ENCODE data around the gene YWHAE.
A peak's percentile ranks its signal among the peaks of the same experiment; 100 is the strongest.
"Not testable (repeated sequence)": the region's sequence is repeated elsewhere in the genome, so short reads cannot be mapped to it uniquely, and the experiment has no call there.

The YWHAE gene

GRCh38 chr17:1399679-1400512 is at the start of gene YWHAE:
Gene YWHAE (minus strand): TSS chr17:1400222. CDS start chr17:1400110, 112 bp downstream.
- peak; percentile 72 for DNase-seq

DNA sequence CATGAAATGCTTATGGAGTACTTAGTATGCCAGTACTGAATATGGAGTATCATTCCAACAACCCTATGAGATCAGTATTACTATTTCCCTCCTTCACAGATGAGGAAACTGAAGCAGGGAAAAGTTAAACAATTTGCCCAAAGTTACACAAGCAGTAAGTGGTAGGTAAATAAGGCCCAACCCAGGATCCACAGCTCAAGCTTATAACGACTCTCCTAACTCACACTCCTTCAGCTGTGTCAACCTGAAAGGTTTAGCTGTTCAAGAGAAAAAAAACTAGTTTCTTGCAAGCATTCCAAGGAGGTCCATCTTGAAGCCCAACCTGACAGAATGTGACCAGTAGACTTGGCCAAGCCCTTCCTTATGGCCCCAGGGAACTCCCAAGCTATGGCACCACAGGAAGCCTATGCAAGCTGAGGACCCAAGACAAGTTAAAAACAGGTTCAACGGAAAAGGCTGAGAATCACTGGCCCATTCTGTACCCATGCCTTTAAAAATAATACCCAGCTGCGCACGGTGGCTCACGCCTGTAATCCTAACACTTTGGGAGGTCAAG is 49.5 kb upstream of the YWHAE start:
- no peak for DNase-seq

DNA sequence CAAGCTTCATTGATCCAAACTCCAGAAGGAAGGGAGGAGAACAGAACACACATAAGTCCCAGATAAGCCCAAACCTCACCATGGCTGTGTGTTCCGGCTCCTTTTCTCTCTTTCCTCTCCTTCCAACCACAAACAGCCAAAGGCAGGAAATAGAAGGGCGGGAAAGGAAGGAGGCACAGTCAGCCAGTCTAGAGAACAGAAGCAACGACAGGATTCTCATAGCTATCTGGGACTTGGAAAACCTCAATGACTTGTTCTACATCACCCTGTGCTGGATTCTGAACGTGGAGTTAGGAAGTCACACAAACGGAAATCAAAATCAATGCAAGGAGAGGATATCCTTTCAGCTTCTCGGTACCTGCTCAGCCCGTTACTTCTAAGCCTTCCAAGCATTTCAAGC is 47.0 kb upstream of the YWHAE start:
- DNase-seq, result no peak

GRCh38 chr17:1446201-1446600 is 46.2 kb upstream of the YWHAE start:
- DNase-seq, result no peak

DNA sequence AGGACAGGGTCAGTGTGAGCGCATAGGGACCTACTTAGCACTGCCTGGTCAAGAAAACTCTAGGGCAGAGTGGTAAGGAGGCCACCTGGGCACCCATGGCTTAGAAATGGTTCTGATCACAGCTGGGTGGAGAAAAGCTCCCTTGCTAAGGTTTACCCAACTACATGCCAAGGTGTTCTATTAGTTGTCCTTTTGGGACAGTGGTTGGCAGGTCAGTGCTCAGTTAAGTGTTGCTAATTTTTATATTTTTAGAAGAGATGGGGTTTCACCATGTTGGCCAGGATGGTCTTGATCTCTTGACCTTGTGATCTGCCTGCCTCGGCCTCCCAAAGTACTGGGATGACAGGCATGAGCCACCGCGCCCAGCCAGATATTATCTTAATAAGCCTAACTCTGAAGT is 45.7 kb upstream of the YWHAE start:
- not testable (repeated sequence) for DNase-seq

DNA sequence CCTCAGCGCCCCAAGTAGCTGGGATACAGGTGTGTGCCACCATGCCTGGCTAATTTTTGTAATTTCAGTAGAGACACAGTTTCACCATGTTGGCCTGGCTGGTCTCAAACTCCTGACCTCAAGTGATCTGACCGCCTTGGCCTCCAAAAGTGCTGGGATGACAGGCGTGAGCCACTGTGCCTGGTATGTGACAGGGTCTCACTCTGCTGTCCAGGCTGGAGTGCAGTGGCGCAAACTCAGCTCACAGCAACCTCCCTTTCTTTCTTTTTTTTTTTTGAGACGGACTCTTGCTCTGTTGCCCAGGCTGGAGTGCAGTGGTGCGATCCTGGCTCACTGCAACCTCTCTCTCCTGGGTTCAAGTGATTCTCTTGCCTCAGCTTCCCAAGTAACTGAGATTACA is 42.7 kb upstream of the YWHAE start:
- DNase-seq, result not testable (repeated sequence)

- no peak for DNase-seq
These were observed 42.2 kb upstream of the YWHAE start for GRCh38 chr17:1442187-1442586.

DNA sequence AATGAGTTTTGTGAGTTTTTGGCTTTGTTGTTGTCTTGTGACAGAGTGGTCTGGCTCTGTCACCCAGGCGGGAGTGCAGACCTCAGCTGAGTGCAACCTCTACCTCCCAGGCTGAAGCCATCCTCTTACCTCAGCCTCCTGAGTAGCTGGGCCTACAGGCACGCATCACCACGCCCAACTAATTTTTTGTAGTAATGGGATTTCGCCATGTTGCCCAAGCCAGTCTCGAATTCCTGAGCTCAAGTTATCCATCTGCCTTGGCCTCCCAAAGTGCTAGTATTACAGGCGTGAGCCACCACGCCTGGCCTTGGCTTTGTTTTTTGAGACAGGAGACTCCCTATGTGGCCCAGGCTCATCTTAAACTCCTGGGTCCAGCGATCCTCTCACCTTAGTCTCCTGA is 40.9 kb upstream of the YWHAE start:
- DNase-seq, result no peak

- DNase-seq, result no peak
These were observed 38.6 kb upstream of the YWHAE start for GRCh38 chr17:1438593-1439083.

DNA sequence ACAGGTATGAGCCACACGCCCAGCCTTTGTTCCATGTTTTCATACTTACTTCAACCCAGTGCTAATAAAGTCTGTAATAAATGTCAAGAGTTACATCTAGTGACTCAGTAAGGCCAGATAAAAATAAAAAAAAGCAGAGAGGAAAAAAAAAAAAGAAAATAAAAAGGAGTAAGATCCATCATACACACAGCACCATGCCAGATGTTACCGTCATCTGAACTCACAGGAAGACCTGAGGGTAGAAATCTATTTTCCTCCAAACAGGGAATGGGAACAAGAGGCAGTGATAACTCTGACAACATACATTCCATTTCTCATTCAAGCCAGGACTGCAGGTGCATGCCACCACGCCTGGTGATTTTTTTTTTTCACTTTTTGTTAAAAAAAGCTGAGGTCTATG is 35.3 kb upstream of the YWHAE start:
- no peak for DNase-seq

DNA sequence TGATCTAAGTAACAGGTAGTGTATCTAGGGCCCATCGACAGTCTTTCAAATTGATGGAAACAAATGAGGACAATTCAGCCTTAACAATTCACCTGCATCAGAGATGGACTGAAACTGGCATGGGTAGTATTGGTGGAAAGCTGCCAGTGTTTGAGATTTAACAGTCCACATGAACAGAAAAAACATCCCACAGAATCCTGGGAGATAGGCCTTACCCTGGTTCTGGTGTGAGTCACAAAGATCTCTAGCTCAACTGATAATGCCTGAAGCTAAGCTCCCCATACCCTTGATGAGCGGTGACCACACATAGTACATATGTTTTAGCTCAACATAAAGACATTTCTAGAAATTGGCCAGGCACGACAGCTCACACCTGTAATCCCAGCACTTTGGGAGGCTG is 34.1 kb upstream of the YWHAE start:
- no peak for DNase-seq

- DNase-seq, result no peak
These were observed 31.6 kb upstream of the YWHAE start for GRCh38 chr17:1431631-1432104.

GRCh38 chr17:1423456-1424135 is 23.6 kb upstream of the YWHAE start:
- DNase-seq, result no peak

- DNase-seq, result no peak
These were observed 22.9 kb upstream of the YWHAE start for GRCh38 chr17:1422885-1423284.

- DNase-seq, result no peak
These were observed 21.4 kb upstream of the YWHAE start for GRCh38 chr17:1421470-1421869.

DNA sequence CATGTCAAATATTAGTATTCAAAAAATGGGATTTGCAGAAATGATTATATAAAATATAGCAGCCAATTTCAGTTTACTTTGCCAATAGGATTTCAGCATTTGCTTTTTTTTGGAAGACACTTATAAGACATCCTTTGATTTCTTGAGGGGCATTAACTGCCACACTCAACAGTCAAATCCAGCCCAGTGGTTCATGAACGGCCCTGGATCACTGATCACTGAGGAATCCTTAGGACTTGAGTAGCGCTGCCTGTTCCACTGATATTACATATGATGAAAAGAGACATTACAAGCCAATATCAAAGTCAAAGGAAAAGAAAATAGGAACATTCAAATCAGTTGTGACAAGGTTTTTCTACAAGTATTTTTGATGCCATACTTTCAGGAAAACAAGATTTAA is 21.0 kb upstream of the YWHAE start:
- no peak for DNase-seq

- no peak for DNase-seq
These were observed 20.1 kb upstream of the YWHAE start for GRCh38 chr17:1420163-1420562.

- DNase-seq, result not testable (repeated sequence)
These were observed 18.5 kb upstream of the YWHAE start for GRCh38 chr17:1418476-1418875.

DNA sequence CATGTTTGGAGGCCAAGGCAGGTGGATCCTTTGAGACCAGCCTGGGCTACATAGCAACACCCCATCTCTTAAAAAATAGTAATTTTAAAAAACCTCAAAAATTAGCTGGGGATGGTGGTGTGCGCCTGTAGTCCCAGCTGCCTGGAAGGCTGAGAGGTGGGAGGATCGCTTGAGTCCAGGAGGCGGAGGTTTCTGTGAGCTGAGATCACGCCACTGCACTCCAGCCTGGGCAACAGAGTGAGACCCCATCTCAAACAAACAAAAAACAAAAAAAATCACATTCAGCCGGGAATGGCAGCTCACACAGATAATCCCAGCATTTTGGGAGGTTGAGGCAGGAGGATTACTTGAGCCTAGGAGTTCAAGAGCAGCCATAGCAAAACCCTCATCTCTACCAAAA is 16.4 kb upstream of the YWHAE start:
- DNase-seq, result no peak

DNA sequence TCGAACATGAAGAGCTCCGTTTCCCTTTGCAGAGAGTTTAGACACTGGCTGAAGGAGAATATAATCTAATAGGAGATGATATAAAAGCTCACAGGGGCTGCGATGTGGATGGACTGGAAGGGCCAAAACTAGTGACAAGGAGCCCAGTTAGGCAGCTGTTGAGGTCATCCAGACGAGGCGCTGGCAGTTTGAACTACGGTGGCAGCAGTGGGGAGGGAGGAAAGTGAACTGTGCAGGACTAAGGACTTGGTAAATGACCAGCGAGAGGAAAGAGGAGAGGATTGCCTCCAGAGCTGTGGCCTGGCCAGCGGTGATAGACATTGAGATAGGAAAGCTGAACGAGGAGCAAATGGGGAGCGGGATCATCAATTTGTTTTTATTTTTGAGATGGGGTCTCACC is 14.6 kb upstream of the YWHAE start:
- DNase-seq, result no peak

DNA sequence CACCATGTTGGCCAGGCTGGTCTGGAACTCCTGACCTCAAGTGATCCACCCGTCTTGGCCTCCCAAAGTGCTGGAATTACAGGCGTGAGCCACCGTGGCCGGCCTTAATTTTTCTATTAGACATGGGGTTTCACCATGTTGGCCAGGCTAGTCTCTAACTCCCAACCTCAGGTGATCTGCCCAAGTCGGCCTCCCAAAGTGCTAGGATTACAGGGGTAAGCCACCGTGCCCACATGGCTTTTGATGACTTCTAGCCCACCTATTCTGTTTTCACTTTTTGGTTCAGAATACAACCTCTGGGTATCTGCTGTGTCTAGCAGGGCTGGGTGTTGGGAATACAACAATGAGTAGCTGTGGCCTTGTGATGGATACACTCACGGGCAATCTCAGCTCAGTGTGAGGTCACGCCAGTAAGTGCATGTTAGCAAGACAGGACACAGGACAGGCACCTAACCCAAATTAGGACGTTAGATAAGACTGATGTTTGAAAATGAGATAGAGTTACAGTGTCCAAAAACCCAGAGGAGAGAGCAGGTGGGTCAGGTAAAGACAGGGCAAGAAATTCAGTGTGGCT is 14.1 kb upstream of the YWHAE start:
- DNase-seq, result no peak

DNA sequence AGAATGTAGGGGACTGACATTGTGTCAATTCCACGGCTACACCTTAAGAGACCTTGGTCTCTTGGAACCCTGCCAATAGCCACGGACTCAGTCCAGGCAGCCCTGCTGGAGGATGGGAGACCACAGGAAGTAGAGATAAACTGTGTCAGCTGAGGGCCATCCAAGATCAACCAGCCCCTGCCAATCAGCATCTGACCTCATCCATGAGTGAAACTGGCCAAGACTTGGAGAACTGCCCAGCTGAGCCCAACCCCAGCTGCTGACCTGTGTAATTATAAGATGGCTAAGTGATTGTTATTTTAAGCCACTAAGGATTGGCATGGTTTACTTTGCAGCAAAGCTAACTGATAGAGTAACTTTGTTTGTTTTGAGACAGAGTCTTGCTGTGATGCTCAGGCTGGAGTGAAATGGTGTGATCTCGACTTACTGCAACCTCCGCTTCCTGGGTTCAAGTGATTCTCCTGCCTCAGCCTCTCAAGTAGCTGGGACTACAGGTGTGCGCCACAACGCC is 13.3 kb upstream of the YWHAE start:
- no peak for DNase-seq
